Stimulated activated naive B cell treated with anti-CD40 and anti-IgM and Interleukin-4, amounts not matched to agents 10 μg/mL and 1 μg/mL and 100 μg/mL, for 72 hours (primary cell): ENCODE measurements around the gene MAD1L1.
A peak's percentile ranks its signal among the peaks of the same experiment; 100 is the strongest.

Experiments used
- ATAC-seq, 2 donors: fragments of 150-1000 bp; cut with Tn5 transposase; replicated peaks; 2 replicates each; pipeline ENCODE4 v1.10.0; 2021; ENCODE audit warnings: moderate library complexity in 1 of 2
- DNase-seq: peaks from one replicate; pipeline ENCODE4 v3.0.0; 2021
- H3K27ac Mint-ChIP-seq: one replicate; pipeline ENCODE4 v1.8.0; 2022; ENCODE audit warnings: mild to moderate bottlenecking, mixed read lengths
- H3K27me3 Mint-ChIP-seq, 2 donors: one replicate each; pipeline ENCODE4 v1.8.0; 2022; ENCODE audit warnings: mixed read lengths in 2 of 2
- H3K36me3 Mint-ChIP-seq, 2 donors: one replicate each; pipeline ENCODE4 v1.8.0; 2022; ENCODE audit warnings: mixed read lengths in 2 of 2, mild to moderate bottlenecking in 1 of 2
- H3K4me1 Mint-ChIP-seq, 2 donors: one replicate each; pipeline ENCODE4 v1.8.0; 2022; ENCODE audit warnings: mixed read lengths in 2 of 2, mild to moderate bottlenecking in 1 of 2
- H3K4me3 Mint-ChIP-seq, 2 donors: one replicate each; pipeline ENCODE4 v1.8.0; 2022; ENCODE audit warnings: mild to moderate bottlenecking in 2 of 2, mixed read lengths in 2 of 2, moderate library complexity in 1 of 2
- H3K9me3 Mint-ChIP-seq, 2 donors: one replicate each; pipeline ENCODE4 v1.8.0; 2022; ENCODE audit warnings: mixed read lengths in 2 of 2, mild to moderate bottlenecking in 1 of 2

Gene MAD1L1

DNA sequence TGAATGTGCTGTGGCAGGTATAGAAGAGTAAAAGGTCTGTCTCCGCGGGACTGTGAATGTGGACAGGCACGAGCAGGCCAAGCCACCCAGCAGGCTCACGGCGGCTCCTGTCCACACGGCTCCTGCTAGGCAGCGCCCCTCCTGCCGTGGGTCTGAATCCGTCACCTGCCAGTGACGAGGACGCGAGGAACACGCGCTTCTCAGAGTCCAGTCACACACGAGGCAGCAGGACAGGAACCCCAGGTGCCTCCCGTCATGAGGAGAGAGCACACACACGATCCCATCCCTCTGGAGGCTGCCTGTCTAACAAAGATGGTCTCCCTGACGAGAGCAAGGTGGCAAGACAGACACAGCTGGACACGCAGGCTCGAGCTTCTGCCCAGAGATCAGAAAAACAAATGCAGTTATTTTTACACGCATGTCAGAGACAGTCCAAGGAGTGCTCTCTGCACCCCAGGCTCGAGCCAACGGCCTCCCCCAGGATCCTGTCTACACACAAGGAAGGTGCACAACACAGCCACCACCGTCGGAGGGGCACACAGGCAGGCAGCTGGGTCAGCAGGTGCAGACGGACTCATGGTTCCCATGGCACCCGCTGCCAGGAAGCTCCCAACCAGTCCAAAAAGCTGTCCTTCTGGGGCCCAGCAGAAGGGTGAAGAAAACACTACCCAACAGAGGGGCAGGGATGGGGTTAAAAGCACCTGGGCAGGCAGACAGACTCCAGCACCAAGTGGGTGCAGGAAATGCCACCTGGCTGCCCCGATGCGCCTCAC, 103.2 kb downstream of the MAD1L1 start:
- Mint-ChIP-seq H3K27me3 (no peaks in the 10 kb centered on the region), H3K36me3 (peaks cover 38 to 71% of the 10 kb centered on the region in 2 donors), H3K4me3 (no peak overlapping the region), H3K4me1 (peaks cover 6% of the 10 kb centered on the region in 2 donors), H3K9me3 (no peaks in the 10 kb centered on the region), H3K27ac (no peak overlapping the region)
- DNase-seq (no peak), ATAC-seq (no peak)

DNA sequence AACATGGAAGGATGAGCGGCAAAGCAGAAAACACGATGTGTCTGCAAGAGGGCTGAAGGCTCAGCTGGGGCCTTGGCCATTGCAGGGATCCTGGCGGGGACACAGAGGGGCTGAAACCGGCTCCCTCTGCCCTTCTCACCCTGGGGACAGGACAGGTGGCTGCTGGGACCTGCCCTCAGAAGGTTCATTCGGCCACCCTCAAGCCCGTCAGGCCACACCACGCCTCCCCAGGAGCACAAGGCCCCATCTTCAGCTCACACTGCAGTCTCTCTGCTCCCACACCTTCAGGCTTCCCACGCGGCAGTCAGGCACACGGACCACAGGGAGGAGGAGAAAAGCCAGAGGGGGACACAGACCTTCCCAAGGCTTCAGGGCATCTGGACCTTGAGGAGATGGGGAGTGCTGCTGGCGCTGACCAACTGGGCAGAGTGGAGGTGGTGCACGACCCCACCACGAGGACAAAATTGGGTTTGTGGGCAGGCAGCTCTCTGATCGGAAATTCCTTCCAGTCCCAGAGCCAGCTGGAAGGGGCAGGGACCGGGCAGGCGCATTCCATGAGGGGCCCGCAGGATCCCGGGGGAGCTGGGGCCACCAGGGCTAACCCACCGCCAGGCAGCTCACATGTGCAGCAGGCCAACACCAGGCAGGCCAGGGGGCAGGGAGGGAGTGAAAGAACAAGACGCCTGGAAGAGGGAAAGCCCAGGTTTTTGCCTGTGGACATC, 104.0 kb downstream of the MAD1L1 start:
- no peak for DNase-seq
- no peaks in the 10 kb centered on the region for H3K9me3 Mint-ChIP-seq
- H3K4me1 Mint-ChIP-seq = peaks cover 6 to 12% of the 10 kb centered on the region in 2 donors
- H3K27me3 Mint-ChIP-seq = no peaks in the 10 kb centered on the region
- H3K36me3 Mint-ChIP-seq = peaks cover 42 to 64% of the 10 kb centered on the region in 2 donors
- H3K4me3 Mint-ChIP-seq = no peak overlapping the region
- H3K27ac Mint-ChIP-seq = no peak overlapping the region
- no peak for ATAC-seq

GRCh38 chr7:2126621-2127020, 106.1 kb downstream of the MAD1L1 start:
- H3K4me1 Mint-ChIP-seq = peaks cover 5 to 12% of the 10 kb centered on the region in 2 donors
- DNase-seq = no peak
- no peaks in the 10 kb centered on the region for H3K9me3 Mint-ChIP-seq
- peaks cover 37 to 60% of the 10 kb centered on the region in 2 donors for H3K36me3 Mint-ChIP-seq
- no peak for ATAC-seq
- H3K4me3 Mint-ChIP-seq = no peak overlapping the region
- no peaks in the 10 kb centered on the region for H3K27me3 Mint-ChIP-seq
- H3K27ac Mint-ChIP-seq = no peak overlapping the region

DNA sequence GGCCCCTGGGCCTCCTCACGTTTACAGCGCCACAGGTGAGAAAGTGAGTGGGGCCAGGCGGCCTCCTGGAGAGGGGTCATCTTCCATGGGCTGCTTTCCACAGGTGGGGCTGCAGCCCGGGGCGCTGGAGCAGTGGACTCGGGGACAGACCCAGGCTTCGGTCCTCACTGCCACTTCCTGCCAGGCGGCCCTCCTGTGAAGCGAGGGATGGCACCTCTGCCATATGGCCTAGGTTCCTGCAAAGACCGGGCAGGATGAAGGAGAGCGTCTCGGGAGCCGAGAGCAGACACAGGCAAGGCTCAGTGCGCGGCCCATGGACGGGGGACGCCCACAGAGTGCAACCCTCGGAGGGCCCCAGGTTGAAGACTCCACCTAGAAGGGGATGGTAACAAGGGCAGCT, 106.8 kb downstream of the MAD1L1 start:
- no peak for DNase-seq
- Mint-ChIP-seq H3K9me3 (no peaks in the 10 kb centered on the region), H3K27ac (no peak overlapping the region), H3K4me3 (no peak overlapping the region), H3K4me1 (peaks cover 4 to 10% of the 10 kb centered on the region in 2 donors), H3K36me3 (peaks cover 38 to 56% of the 10 kb centered on the region in 2 donors), H3K27me3 (no peaks in the 10 kb centered on the region)
- ATAC-seq = no peak

DNA sequence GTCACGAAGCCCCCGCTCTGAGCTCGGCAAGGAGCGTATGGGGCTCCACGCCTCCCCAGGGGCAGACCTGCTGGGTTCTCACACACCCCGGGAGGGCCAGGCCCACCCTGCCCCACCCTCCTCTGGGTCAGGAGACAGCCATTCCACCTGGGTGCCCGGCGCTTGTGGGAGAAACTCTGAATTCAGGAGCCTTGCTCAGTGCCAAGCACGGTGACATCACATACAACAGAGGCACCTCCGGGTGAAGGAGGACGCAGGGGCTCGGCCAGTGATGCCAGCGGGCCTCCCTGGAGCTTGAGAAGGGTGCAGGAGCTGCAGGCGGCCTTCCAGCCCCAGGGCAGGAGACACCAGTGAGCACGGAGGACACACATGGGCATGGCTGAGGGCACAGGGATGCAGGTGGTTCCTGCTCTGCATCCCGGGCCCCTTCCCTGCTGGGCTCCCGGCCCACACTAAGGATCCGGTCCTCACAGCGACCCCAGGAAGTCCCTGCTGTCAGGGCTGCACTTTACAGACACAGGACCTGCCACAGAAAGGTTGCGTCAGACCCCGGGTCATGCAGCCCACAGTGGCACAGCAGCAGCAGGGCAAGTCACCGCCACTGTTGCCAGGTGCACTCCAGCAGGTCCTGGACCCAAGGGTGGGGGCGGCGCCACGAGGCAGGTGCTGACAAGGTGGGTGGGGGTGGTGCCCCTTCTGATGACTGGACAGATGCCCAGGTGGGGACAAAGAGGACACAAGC, 108.0 kb downstream of the MAD1L1 start:
- H3K27ac Mint-ChIP-seq = no peak overlapping the region

GRCh38 chr7:2123916-2124315, 108.8 kb downstream of the MAD1L1 start:
- peaks cover 0 to 2% of the 10 kb centered on the region in 2 donors for H3K9me3 Mint-ChIP-seq
- peaks cover 54 to 56% of the 10 kb centered on the region in 2 donors for H3K36me3 Mint-ChIP-seq
- DNase-seq (no peak), ATAC-seq (no peak)
- peaks cover 16 to 23% of the 10 kb centered on the region in 2 donors for H3K4me1 Mint-ChIP-seq
- no peak overlapping the region for H3K4me3 Mint-ChIP-seq
- H3K27ac Mint-ChIP-seq = peak overlapping the region; percentile 38
- no peaks in the 10 kb centered on the region for H3K27me3 Mint-ChIP-seq

More for the DNA sequence above, 108.0 kb downstream of the MAD1L1 start:
- peaks cover 50 to 53% of the 10 kb centered on the region in 2 donors for H3K36me3 Mint-ChIP-seq
- H3K9me3 Mint-ChIP-seq = no peaks in the 10 kb centered on the region
- DNase-seq (no peak), ATAC-seq (no peak)
- no peaks in the 10 kb centered on the region for H3K27me3 Mint-ChIP-seq
- H3K4me3 Mint-ChIP-seq = no peak overlapping the region
- peaks cover 14 to 17% of the 10 kb centered on the region in 2 donors for H3K4me1 Mint-ChIP-seq

- no peak overlapping the region for H3K4me3 Mint-ChIP-seq
- H3K9me3 Mint-ChIP-seq = peaks cover 0 to 3% of the 10 kb centered on the region in 2 donors
- ATAC-seq (no peak), DNase-seq (no peak)
- no peaks in the 10 kb centered on the region for H3K27me3 Mint-ChIP-seq
- H3K36me3 Mint-ChIP-seq = peaks cover 55 to 61% of the 10 kb centered on the region in 2 donors
- no peak overlapping the region for H3K27ac Mint-ChIP-seq
- H3K4me1 Mint-ChIP-seq = peaks cover 16 to 25% of the 10 kb centered on the region in 2 donors
Measured at GRCh38 chr7:2123360-2123759, 109.4 kb downstream of the MAD1L1 start.

DNA sequence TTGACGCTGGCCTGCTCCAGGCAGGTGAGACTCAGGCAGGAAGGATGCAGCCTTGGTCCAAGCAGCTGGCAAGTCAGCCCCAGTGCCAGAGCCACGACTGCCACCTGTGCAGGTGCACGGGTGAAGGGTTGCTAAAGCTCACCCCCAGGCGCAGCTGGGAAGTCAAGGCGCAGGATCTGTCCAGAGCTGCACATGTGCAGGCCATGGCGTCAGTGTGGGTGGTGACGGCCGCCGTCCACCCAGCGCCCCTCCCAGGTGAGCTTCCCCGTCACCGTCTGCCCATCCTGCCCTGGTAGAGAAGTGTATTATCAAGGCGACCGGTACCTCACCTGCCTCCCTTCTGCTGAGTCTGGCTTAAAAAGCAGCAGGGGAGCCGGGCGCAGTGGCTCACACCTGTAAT, 110.1 kb downstream of the MAD1L1 start:
- Mint-ChIP-seq H3K9me3 (peaks cover 0 to 8% of the 10 kb centered on the region in 2 donors), H3K36me3 (peaks cover 56 to 68% of the 10 kb centered on the region in 2 donors), H3K27me3 (no peaks in the 10 kb centered on the region), H3K4me3 (no peak overlapping the region), H3K4me1 (peaks cover 16 to 32% of the 10 kb centered on the region in 2 donors), H3K27ac (no peak overlapping the region)
- no peak for DNase-seq
- no peak for ATAC-seq

GRCh38 chr7:2120841-2121830, 111.6 kb downstream of the MAD1L1 start:
- DNase-seq (no peak), ATAC-seq (no peak)
- H3K4me3 Mint-ChIP-seq = no peak overlapping the region
- no peak overlapping the region for H3K27ac Mint-ChIP-seq
- peaks cover 59 to 70% of the 10 kb centered on the region in 2 donors for H3K36me3 Mint-ChIP-seq
- H3K27me3 Mint-ChIP-seq = no peaks in the 10 kb centered on the region
- peaks cover 16 to 44% of the 10 kb centered on the region in 2 donors for H3K4me1 Mint-ChIP-seq
- H3K9me3 Mint-ChIP-seq = peaks cover 0 to 13% of the 10 kb centered on the region in 2 donors

DNA sequence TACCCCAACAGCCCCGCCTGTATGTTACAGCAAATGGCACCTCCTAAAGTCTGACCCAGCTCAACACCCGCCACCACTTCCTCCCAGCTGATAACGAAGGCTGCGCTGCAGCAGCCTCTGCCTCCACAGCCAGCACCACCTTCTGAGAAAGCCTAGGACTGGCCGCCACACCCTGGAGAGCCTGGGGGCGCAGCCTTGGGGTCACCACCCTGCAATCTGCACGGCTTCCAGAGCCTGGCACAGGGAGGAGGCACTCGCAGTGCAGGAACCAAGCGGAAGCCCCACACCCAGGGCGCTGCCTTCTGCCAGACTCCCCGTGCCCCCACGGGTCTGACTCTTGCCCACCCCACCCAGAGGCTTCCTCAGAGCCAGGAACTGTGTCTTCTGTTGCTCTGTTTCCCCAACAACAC, 112.5 kb downstream of the MAD1L1 start:
- ATAC-seq (peak; percentile 40 to 64), DNase-seq (no peak)
- Mint-ChIP-seq H3K9me3 (peaks cover 0 to 13% of the 10 kb centered on the region in 2 donors), H3K4me1 (peaks cover 16 to 53% of the 10 kb centered on the region in 2 donors), H3K4me3 (no peak overlapping the region), H3K27ac (peak overlapping the region; percentile 40), H3K36me3 (peaks cover 57 to 67% of the 10 kb centered on the region in 2 donors), H3K27me3 (no peaks in the 10 kb centered on the region)

DNA sequence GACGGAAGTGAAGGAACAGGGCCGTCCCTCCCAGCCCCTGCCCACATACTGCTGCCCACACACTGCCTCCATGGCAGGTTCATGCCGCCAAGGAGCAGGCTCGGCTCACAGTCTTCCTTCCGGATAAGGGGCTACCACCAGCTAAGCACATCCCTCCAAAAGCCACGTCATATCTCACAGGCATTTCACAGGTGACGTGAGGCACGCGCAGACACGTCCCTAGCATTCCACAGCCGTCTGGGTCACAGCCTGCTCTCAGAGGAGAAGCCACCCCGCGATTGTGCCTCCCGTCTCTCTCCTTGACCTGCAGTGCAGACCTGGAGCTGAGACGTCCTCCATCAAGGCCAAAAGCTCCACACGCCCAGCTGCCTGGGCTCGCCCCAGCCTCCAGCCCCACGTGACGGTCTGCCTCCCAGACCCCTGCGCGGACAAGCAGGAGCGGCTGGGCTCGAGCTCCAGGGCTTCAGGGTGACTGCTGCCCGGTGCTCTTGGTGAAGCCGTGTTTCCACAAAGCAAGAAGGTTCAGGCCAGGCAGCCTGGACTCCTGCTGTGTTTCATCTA, 114.0 kb downstream of the MAD1L1 start:
- peaks cover 69 to 74% of the 10 kb centered on the region in 2 donors for H3K36me3 Mint-ChIP-seq
- ATAC-seq (no peak), DNase-seq (no peak)
- H3K4me3 Mint-ChIP-seq = no peak overlapping the region
- H3K9me3 Mint-ChIP-seq = peaks cover 0 to 13% of the 10 kb centered on the region in 2 donors
- no peaks in the 10 kb centered on the region for H3K27me3 Mint-ChIP-seq
- peaks cover 27 to 62% of the 10 kb centered on the region in 2 donors for H3K4me1 Mint-ChIP-seq
- H3K27ac Mint-ChIP-seq = no peak overlapping the region

- ATAC-seq (no peak), DNase-seq (no peak)
- Mint-ChIP-seq H3K4me1 (peaks cover 31 to 68% of the 10 kb centered on the region in 2 donors), H3K27me3 (no peaks in the 10 kb centered on the region), H3K4me3 (no peak overlapping the region), H3K9me3 (peaks cover 0 to 13% of the 10 kb centered on the region in 2 donors), H3K36me3 (peaks cover 67 to 73% of the 10 kb centered on the region in 2 donors), H3K27ac (no peak overlapping the region)
Measured at GRCh38 chr7:2118056-2118455, 114.7 kb downstream of the MAD1L1 start.

GRCh38 chr7:2117646-2118045, 115.1 kb downstream of the MAD1L1 start:
- DNase-seq (no peak), ATAC-seq (peak in 1 of 2 donors; percentile 6)
- Mint-ChIP-seq H3K4me3 (no peak overlapping the region), H3K36me3 (peaks cover 67 to 74% of the 10 kb centered on the region in 2 donors), H3K4me1 (peaks cover 35 to 72% of the 10 kb centered on the region in 2 donors), H3K27me3 (no peaks in the 10 kb centered on the region), H3K27ac (peak overlapping the region; percentile 51), H3K9me3 (peaks cover 0 to 13% of the 10 kb centered on the region in 2 donors)
